NCI-H1105 (cell line): ENCODE measurements around the gene PRSS16.
"Not testable (repeated sequence)": the region's sequence is repeated elsewhere in the genome, so short reads cannot be mapped to it uniquely, and the experiment has no call there.

Source experiments
- DNase-seq: peaks from one replicate; lab custom pipeline; 2025; lab: John Stamatoyannopoulos, UW

The PRSS16 gene, protein sequence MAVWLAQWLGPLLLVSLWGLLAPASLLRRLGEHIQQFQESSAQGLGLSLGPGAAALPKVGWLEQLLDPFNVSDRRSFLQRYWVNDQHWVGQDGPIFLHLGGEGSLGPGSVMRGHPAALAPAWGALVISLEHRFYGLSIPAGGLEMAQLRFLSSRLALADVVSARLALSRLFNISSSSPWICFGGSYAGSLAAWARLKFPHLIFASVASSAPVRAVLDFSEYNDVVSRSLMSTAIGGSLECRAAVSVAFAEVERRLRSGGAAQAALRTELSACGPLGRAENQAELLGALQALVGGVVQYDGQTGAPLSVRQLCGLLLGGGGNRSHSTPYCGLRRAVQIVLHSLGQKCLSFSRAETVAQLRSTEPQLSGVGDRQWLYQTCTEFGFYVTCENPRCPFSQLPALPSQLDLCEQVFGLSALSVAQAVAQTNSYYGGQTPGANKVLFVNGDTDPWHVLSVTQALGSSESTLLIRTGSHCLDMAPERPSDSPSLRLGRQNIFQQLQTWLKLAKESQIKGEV

DNA sequence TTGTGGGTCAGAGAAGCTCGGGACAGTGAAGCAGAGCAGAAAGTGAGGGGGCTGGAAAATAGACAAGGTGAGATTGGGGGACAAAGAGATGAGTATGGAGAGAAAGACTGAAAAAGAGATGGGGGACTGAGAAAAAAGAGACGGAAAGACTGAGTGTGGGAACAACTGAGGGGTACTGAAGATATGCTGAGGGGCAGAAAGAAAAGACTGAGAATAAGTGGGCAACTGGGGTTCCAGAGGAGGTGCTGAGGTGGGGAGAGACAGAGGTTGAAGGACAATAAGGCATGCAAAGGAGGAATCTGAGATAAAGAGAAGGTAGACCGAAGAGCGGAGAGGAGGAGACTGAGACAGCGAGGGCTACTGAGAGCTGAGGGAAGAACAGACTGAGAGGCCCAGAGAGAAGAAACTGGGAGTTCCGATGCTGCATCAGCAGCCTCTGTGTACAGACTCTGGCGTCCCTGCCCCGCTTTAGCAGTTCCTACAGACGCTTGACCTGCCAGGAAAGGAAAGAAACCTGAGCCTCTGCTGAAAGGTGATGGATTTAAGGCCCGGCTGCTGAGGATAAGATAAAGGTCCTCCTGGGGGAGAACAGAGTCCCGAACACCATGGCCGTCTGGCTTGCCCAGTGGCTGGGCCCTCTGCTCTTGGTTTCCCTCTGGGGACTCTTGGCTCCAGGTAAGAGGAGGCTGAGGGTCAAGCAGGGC lies at the start of gene PRSS16:
Gene PRSS16 (plus strand): TSS at position 569 of the 704 bp plus-strand sequence. CDS start 37 bp downstream, at position 606.
- no peak for DNase-seq

DNA sequence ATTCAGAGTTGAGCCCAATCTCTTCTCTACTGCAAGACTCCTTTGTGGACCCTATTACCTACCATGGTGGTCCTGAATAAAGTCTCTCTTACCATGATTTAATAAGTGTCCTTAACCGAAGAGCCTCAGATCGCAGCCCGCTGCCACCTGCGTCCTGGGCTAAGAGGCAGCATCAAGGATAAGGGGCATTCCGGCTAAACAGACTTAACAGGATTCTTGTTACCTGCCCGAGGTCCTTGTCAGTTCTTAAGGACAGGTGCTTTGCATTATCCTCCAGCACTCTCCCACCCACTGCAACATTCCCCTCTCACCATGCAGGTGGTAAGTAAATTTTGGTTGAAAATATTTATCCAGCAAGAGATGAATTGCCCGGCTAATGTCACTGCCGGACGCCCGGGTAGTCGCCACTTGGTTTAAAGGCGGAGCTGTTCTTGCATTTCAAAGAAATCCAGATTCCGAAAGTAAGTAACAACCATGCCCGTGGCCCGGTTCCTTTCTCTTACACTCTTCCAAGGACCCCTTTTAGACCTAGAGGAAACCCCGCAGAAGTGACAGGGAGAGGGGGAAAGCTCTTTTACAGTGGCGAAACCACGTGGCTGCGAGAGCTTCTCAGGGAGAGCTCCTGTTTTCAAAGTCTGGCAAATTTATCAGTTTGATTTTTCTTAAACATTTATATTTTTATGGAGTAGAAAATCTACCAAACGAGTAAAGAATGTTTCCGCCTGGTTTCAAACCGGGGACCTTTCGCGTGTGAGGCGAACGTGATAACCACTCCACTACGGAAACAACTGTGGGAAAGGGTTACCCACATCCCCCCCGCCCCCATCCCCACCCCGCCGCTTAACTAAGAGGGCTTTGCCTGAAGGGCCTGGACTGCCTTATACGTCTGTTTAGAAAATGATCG lies 41.9 kb upstream of the PRSS16 start:
- DNase-seq = no peak

DNA sequence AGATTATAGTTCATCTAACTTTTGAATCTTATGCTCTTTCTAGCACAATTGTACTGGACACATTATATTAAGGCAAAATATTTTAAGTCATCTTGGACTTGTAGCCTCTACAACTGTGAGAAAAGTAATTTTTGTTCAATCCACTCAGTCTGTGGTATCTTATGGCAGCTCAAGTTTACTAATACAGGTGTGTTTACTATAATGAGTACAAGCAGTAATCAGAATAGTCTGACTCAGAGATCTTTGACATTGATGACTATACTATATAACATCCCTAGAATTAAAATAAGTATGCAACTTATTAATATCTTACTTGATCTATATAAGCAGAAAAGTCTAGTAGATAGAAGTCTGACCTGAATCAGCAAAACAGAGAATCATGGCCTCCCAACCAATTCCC lies 40.7 kb upstream of the PRSS16 start:
- DNase-seq = no peak

DNA sequence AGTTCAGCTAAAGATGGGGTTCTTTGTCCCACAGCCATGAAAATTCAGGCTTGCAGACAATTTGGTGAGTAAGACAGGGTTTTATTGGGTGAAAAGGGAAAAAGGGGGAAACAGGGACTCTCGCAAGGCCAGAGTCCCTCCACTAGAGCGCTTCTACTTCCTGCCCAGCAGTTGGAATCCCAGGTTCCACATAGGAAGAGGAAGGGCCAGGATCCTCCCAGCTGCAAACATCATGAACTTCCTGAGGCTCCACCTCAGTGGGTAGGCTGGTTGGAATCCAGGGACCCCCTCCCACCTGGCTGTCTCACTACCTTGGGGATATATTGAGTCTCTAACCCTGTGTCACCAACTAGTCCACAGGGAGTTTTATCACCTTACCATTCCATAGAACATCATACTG lies 39.5 kb upstream of the PRSS16 start:
- no peak for DNase-seq

DNA sequence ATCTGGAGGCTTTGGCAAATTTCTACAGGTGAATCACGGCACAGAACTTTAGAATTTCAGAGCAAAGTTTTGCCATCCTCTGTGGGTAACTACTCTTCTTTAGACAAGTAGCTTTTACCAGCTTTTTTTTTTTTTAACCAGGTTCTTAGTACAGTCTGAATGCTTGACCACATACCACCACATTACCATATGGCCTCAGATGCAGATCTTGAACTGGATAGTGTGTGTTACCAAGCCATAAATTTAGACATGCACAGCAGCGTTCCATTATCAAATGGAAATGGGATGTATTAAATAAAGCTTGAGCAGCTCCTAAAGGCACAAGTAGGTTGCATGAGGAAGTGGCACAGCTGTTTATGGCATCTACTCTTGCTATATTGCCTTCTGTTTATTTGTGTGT lies 38.3 kb upstream of the PRSS16 start:
- DNase-seq = no peak

DNA sequence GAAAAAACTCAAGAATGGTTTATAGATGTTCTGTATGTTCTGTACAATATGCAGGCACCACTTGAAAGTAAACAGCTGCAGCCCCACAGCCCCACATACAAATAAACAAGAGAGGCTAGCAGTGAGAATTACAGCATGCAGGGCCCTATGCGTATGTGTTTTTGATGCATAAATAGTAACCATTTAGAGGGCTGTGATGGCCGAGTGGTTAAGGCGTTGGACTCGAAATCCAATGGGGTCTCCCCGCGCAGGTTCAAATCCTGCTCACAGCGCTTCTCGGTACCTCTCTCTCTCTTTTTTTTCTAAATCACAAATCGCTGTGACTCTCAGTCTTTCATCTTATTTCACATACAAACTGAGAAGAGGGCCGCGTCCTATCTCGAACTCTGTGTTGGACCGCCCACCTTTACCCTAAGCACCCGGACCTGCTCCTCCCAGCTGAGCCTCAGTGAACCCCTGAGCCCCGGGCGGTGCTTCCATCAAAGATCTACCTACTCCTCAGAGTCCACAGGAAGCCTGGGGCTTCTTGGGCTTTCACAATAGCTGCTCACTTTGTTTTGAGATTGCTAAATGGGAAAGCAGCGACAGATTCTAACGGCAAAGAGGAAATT lies 37.7 kb upstream of the PRSS16 start:
- DNase-seq = no peak

DNA sequence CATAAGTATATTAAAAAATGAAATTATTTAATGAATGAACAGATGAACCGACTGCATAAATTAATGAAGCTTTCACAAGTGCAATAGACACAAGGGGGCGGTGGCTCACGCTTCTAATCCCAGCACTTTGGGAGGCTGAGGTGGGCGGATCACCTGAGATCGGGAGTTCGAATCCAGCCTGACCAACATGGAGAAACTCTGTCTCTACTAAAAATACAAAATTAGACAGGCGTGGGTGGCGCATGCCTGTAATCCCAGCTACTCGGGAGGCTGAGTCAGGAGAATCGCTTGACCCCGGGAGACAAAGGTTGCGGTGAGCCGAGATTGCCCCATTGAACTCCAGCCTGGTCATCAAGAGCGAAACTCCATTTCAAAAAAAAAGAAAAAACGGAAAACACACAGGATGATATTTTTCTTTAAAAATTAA lies 34.4 kb upstream of the PRSS16 start:
- not testable (repeated sequence) for DNase-seq

DNA sequence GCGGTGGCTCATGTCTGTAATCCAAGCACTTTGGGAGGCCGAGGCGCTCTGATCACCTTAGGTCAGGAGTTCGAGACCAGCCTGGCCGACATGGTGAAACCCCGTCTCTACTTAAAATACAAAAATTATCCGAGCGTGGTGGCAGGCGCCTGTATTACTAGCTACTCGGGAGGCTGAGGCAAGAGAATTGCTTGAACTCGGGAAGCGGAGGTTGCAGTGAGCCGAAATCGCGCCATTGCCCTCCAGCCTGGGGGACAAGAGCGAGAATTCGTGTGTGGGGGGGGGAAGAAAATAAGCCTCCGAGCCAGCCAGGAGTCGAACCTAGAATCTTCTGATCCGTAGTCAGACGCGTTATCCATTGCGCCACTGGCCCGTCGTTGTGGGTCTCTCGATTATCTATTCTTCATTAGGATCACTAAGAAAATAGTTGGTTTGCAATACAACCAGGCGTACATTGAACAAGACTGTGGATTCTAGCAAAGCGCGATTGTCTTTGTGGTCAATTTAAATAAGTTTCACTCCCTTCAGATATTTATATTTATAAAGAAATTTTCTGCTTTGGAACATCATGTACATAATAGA lies 33.9 kb upstream of the PRSS16 start:
- DNase-seq = no peak

DNA sequence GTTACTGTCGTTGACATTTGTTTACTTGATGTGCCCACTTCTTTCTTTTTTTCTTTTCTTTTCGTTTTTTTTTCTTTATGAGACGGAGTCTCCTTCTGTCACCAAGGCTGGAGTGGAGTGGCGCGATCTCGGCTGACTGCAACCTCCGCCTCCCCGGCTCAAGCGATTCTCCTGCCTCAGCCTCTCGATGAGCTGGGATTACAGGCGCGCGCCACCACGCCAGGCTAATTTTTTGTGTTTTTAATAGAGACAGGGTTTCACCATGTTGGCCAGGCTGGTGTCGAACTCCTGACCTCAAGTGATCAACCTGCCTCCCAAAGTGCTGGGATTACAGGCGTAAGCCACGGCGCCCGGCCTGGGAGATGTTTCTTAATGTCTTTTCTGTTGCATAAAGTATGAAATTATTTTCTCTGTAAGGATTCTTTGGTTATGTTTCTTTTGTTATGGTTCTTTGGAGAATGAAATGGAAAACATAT lies 33.3 kb upstream of the PRSS16 start:
- no peak for DNase-seq

DNA sequence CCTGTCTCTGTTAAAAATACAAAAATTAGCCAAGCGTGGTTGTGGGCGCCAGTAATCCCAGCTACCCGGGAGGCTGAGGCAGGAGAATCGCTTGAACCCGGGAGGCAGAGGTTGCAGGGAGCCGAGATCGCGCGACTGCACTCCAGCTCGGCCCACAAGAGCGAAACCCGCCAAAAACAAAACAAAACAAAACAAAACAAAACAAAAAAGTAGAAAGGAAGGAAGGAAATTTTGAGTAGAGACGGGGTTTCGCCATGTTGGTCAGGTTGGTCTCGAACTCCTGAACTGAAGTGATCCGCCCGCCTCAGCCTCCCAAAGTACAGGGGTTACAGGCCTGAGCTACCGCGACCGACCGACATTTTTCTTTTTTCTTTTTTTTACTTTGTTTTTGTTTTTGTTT lies 30.6 kb upstream of the PRSS16 start:
- no peak for DNase-seq

DNA sequence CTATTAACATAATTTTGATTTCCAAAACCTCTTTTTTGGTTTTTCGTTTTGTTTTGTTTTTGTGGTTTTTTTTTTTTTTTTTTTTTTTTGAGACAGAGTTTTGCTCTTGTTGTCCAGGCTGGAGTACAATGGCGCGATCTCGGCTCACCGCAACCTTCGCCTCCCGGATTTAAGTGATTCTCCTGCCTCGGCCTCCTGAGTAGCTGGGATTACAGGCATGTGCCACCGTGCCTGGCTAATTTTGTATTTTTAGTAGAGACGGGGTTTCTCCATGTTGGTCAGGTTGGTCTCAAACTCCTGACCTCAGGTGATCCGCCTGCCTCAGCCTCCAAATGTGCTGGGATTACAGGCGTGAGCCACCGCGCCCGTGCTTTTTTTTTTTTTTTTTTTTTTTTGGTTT lies 24.5 kb upstream of the PRSS16 start:
- DNase-seq = not testable (repeated sequence)

DNA sequence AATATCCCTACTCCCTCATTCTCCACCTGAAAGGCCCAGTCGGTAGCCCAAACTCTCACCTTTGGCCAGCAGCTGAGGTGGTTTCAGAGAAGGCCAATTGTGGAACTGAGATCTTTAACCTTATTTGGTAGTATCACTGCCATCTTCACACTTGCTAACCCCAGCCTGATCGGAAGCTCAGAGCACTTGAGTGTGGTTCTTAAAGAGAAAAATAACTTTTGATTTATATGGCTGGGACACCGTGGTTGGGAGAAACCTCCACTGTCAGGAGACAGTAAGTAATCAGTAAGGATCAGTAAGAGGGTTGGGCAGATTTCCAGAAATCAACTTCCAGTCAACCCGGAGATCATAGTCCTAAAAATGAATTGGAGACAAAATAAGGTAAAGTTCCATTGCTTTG lies 22.8 kb upstream of the PRSS16 start:
- no peak for DNase-seq

DNA sequence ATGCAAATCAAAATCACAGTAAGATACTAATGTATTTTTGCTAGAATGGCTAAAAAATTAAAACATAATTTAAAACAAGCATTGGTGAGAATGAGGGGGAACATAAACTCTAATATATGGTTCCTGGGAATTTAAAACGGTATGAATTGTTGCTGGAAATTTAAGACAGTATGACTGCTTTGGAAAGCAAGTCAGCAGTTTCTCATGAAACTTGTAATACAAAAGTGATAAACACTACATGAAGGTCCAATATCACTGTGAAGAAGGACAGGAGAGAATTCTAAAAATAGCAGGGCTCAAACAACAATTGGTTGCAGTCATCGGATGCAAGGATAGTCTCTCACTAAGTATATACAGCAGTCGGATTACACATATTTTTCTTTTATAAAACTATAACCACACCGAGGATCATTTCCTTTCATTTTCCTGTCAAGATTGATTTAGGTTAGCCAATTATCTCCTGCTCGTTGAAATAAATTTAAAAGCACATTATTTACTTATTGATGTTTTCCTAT lies 18.5 kb upstream of the PRSS16 start:
- DNase-seq = no peak

DNA sequence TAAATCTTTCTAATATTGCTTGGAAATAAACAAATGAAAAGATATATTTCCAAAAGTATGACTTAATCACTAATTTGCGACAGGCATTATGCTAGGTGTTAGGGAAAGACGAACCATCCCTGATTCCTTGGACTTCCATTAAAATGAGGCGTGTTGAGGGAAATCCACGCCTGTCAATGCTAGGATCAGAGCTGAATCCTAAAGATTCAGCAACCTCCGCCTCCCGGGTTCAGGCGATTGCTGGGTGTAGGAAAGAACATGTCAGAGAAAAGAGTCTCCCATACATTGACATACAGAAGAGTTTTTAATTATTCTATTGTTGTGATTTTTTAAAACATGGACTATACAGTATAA lies 16.8 kb upstream of the PRSS16 start:
- DNase-seq = no peak

DNA sequence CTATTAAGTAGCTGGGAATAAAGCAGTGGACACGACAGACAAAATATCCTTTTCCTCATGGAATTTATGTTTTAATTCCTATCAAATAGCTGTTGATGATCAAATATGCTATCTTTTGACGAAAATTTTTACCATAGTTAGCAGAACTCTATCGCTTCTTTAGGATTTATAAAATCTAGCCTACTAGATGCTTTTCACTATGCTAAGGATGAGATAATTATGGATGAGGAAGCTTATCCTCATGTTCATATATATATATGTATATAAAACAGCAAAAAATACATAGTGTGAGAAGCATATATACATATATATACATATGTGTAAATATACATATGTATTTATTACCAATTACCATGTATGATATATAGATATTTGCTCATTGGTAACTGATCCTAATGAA lies 12.9 kb upstream of the PRSS16 start:
- DNase-seq = no peak

DNA sequence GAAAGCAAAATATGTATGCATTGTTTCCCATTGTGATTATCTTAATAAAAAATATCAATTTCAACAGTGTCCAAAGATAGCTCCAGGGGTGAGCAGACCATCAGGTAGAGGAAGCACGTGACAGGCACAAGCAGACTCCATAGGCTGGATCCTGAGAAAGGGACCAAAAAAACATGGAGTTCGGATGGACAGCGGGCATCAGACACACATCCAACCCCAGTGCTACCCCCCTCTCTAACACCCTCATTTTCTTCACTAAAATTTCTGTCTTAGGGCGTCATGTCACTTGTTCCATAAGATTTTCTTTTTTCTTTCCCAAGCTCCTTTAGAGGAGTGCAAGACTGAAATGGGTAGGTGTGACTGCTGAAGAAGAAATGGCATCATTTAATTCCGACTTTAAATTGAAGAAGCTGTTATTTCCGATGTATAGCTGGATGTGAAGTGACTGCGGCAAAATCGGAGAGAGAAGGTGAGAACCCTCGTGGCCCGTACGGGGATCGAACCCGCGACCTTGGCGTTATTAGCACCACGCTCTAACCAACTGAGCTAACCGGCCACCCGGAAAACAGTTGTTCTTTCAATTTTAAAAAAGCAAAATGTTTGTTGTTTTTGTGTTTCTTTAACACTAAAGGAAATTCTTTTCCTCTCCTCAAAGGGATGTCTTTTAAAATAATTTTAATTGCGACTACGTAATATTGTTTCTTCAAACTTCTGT lies 10.3 kb upstream of the PRSS16 start:
- no peak for DNase-seq

DNA sequence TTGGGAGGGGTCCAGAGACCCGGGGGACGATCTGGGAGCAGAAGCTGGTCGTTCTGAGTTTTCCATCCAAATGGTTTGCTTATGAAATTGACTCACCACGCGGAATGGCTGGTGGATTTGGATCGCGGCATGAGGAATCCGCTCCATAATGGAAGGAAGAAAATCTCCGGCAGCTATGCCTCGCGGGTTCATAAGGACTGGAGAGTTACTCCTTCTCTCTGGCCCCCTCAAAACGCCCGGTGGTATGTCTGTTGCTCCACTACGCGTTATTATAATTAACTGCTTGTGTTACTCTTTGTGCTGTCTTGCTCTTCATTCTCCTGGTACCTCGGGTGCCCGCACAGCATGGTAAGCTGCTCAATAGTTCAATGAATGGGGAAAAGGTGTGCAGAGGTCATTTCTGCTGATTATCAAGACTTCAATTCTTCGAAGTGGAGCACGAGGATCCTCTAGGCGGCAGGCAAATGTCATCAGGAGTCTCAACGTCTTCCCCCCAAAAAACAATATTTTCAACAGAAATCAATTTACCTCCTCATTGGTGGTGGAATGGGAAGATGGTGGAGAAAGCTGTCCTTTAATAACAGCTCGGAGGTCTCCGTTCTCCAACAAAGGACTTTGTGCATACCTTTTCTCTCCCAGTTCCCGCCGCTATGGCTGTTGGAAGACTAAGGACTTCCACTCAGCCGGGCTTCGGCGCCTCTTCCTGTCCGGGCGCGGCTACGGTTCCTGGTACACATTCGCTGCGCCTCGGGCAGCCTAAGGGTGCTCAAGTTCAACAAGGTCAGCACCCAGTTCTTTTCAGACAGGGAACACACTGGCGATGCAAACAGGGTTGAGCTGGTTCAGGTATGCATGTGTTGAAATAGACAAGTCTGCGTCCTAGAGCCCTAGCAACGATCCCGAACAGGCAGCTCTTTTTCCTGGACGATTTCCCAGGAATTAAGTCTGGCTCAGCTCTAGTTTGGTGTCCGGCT lies 9.2 kb upstream of the PRSS16 start:
- no peak for DNase-seq

DNA sequence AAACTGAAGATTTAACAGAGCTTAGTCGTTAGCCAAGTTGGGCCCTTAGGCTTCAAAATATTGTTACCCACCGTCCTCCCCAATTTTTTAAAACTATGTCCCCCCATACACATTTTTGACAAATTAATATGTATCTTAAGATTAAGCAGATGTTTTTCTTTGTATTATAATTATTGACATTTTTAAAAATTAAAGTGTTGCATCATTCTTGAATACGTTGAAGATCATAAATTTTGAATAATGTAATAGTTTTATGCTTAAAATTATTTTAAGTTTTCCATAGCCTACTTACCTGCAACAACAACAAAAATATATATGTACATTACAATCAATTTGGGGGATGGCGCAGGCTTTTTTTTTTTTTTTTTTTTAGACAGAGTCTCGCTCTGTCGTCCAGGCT lies 8.2 kb upstream of the PRSS16 start:
- DNase-seq = no peak

DNA sequence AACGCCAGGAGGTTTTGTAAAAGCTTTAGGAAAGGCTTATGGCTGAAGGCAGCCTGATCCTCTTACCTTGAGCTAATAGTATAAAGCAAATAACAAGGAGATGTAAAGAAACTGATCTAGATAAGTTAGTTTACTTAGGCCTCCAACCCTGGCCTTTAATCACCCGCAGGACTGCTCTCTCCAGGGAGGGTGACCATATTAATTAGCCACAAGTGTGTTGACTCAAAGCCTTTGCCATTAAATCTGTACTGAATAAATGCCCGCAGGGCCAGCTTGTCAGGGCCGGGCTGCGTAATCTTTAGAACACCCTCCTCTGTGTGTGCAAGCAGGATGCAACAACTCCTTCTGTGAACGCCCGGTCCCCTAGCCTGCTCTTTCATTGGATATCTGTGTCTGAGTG lies 6.1 kb upstream of the PRSS16 start:
- DNase-seq = no peak
